ENCODE results near the gene NHSL1. TPM values are rescaled to one million over a fixed set of nuclear protein-coding genes. Genes with fewer than 3 reads are reported as not detected.
A peak's percentile ranks its signal among the peaks of the same experiment; 100 is the strongest.

Gene NHSL1
- total and polyA plus RNA-seq, 2 of the 8 experiments (the other 6 are each of a cell fraction or from before 2014, with no cell fraction given) = 7.2 to 32.4 TPM

- no peak for TF ChIP-seq CHD7 (IDR thresholded peaks at IDR 0.05; ENCODE audit: insufficient replicate concordance, low read length)
- no peak for TF ChIP-seq CEBPB (IDR thresholded peaks at IDR 0.05; ENCODE audit: low read depth, low read length)
- no peak for TF ChIP-seq CBX5 (IDR thresholded peaks at IDR 0.05; ENCODE audit: low read depth, low read length)
- 0 out of 2 replicates have a peak, but pooled peaks have one; percentile 30 for TF ChIP-seq POLR2AphosphoS5 (IDR thresholded peaks at IDR 0.05; ENCODE audit: low read depth, low read length)
- TF ChIP-seq EP300 (IDR thresholded peaks at IDR 0.05; ENCODE audit: borderline replicate concordance in 1 of 2, low read depth in 2 of 2, low read length in 2 of 2) = no peak
- no peak for TF ChIP-seq CTBP2 (IDR thresholded peaks at IDR 0.05; ENCODE audit: borderline replicate concordance, insufficient read depth, insufficient read length, low read length)
- no peak for TF ChIP-seq RNF2 (IDR thresholded peaks at IDR 0.05; ENCODE audit: borderline replicate concordance, low read depth, low read length, missing control alignments, poor library complexity, severe bottlenecking)
- peak; percentile 79; the same call in 1 of the 2 replicates for TF ChIP-seq GTF2F1 (IDR thresholded peaks at IDR 0.05; ENCODE audit: borderline replicate concordance, low read depth, low read length)
Measured at GRCh38 chr6:138500045-138500665, 861 bp upstream of the NHSL1 start (continued).
